Measurements from ENCODE around the gene ZNF773. TPM values are rescaled to one million over a fixed set of nuclear protein-coding genes. Genes with fewer than 3 reads are reported as not detected.
"Not testable (repeated sequence)": the region's sequence is repeated elsewhere in the genome, so short reads cannot be mapped to it uniquely, and the experiment has no call there.

ZNF773 gene
- 9.9 TPM for total RNA-seq

GRCh38 chr19:57499680-57500395, at the start of gene ZNF773:
TSS of gene ZNF773 (plus strand) at chr19:57499938. CDS start at chr19:57500081, 143 bp downstream.
- Histone ChIP-seq H3K27ac (ENCODE audit: low read depth, low read length) (peak within 1 kb of the TSS; percentile 82), H3K9ac (ENCODE audit: low read depth in 1 of 3, low read length in 3 of 3) (peak within 1 kb of the TSS; percentile 75 to 92 (median 91))

GRCh38 chr19:57452307-57452706, 47.4 kb upstream of the ZNF773 start:
- Histone ChIP-seq H3K9ac (ENCODE audit: low read depth in 1 of 3, low read length in 3 of 3) (no peak overlapping the region), H3K4me3 (ENCODE audit: low read length in 3 of 3) (no peak overlapping the region), H3K36me3 (ENCODE audit: control insufficient read depth in 3 of 3, insufficient read depth in 3 of 3, low read length in 3 of 3) (peaks cover 4 to 8% (median 6%) of the 10 kb centered on the region in 3 donors), H3K9me3 (ENCODE audit: control insufficient read depth in 3 of 3, low read length in 3 of 3) (peaks cover 0 to 6% (median 2%) of the 10 kb centered on the region in 3 donors), H3K27ac (ENCODE audit: low read depth, low read length) (no peak overlapping the region), H3K27me3 (ENCODE audit: control insufficient read depth in 3 of 3, insufficient read depth in 3 of 3, low read length in 3 of 3) (no peaks in the 10 kb centered on the region), H3K4me1 (ENCODE audit: control insufficient read depth in 3 of 3, insufficient read depth in 3 of 3, low read length in 3 of 3) (no peaks in the 10 kb centered on the region)

More at GRCh38 chr19:57499680-57500395, at the start of gene ZNF773:
- not testable (repeated sequence) for H3K4me1 ChIP-seq (ENCODE audit: control insufficient read depth in 3 of 3, insufficient read depth in 3 of 3, low read length in 3 of 3); H3K27me3 ChIP-seq (ENCODE audit: control insufficient read depth in 3 of 3, insufficient read depth in 3 of 3, low read length in 3 of 3)
- Histone ChIP-seq H3K9me3 (ENCODE audit: control insufficient read depth in 3 of 3, low read length in 3 of 3) (peaks cover 0 to 13% (median 0%) of the 10 kb centered on the region in 3 donors), H3K36me3 (ENCODE audit: control insufficient read depth in 3 of 3, insufficient read depth in 3 of 3, low read length in 3 of 3) (peaks cover 8 to 15% (median 14%) of the 10 kb centered on the region in 3 donors), H3K4me3 (ENCODE audit: low read length in 3 of 3) (peak within 1 kb of the TSS; percentile 65 to 90 (median 88))

- H3K27me3 ChIP-seq (ENCODE audit: control insufficient read depth in 3 of 3, insufficient read depth in 3 of 3, low read length in 3 of 3), result no peaks in the 10 kb centered on the region
- peak overlapping the region; percentile 57 for H3K27ac ChIP-seq (ENCODE audit: low read depth, low read length)
- peaks cover 0 to 10% (median 4%) of the 10 kb centered on the region in 3 donors for H3K36me3 ChIP-seq (ENCODE audit: control insufficient read depth in 3 of 3, insufficient read depth in 3 of 3, low read length in 3 of 3)
- H3K4me1 ChIP-seq (ENCODE audit: control insufficient read depth in 3 of 3, insufficient read depth in 3 of 3, low read length in 3 of 3), result peaks cover 5 to 18% (median 13%) of the 10 kb centered on the region in 3 donors
- H3K9ac ChIP-seq (ENCODE audit: low read depth in 1 of 3, low read length in 3 of 3), result peak overlapping the region in 1 of 3 donors; percentile 34
- peaks cover 5 to 45% (median 9%) of the 10 kb centered on the region in 3 donors for H3K9me3 ChIP-seq (ENCODE audit: control insufficient read depth in 3 of 3, low read length in 3 of 3)
- peak overlapping the region; percentile 33 to 50 (median 46) for H3K4me3 ChIP-seq (ENCODE audit: low read length in 3 of 3)
Measured at GRCh38 chr19:57465680-57466381, 33.9 kb upstream of the ZNF773 start.

GRCh38 chr19:57466489-57466888, 33.2 kb upstream of the ZNF773 start:
- peaks cover 7 to 48% (median 10%) of the 10 kb centered on the region in 3 donors for H3K9me3 ChIP-seq (ENCODE audit: control insufficient read depth in 3 of 3, low read length in 3 of 3)
- H3K4me1 ChIP-seq (ENCODE audit: control insufficient read depth in 3 of 3, insufficient read depth in 3 of 3, low read length in 3 of 3), result peaks cover 5 to 18% (median 13%) of the 10 kb centered on the region in 3 donors
- H3K27me3 ChIP-seq (ENCODE audit: control insufficient read depth in 3 of 3, insufficient read depth in 3 of 3, low read length in 3 of 3), result no peaks in the 10 kb centered on the region
- H3K4me3 ChIP-seq (ENCODE audit: low read length in 3 of 3), result peak overlapping the region; percentile 33 to 57 (median 50)
- H3K9ac ChIP-seq (ENCODE audit: low read depth in 1 of 3, low read length in 3 of 3), result peak overlapping the region in 1 of 3 donors; percentile 34
- peaks cover 0 to 10% (median 6%) of the 10 kb centered on the region in 3 donors for H3K36me3 ChIP-seq (ENCODE audit: control insufficient read depth in 3 of 3, insufficient read depth in 3 of 3, low read length in 3 of 3)
- H3K27ac ChIP-seq (ENCODE audit: low read depth, low read length), result peak overlapping the region; percentile 57

GRCh38 chr19:57473646-57474045, 26.1 kb upstream of the ZNF773 start:
- no peak overlapping the region for H3K27ac ChIP-seq (ENCODE audit: low read depth, low read length)
- H3K4me1 ChIP-seq (ENCODE audit: control insufficient read depth in 3 of 3, insufficient read depth in 3 of 3, low read length in 3 of 3), result peaks cover 9 to 21% (median 10%) of the 10 kb centered on the region in 3 donors
- H3K27me3 ChIP-seq (ENCODE audit: control insufficient read depth in 3 of 3, insufficient read depth in 3 of 3, low read length in 3 of 3), result no peaks in the 10 kb centered on the region
- H3K4me3 ChIP-seq (ENCODE audit: low read length in 3 of 3), result peak overlapping the region in 2 of 3 donors; percentile 8 to 48
- peaks cover 42 to 47% (median 46%) of the 10 kb centered on the region in 3 donors for H3K36me3 ChIP-seq (ENCODE audit: control insufficient read depth in 3 of 3, insufficient read depth in 3 of 3, low read length in 3 of 3)
- peaks cover 36 to 72% (median 36%) of the 10 kb centered on the region in 3 donors for H3K9me3 ChIP-seq (ENCODE audit: control insufficient read depth in 3 of 3, low read length in 3 of 3)
- H3K9ac ChIP-seq (ENCODE audit: low read depth in 1 of 3, low read length in 3 of 3), result no peak overlapping the region

GRCh38 chr19:57477191-57478008, 22.3 kb upstream of the ZNF773 start, which contains the start of gene ZNF772:
TSS of gene ZNF772 (minus strand) at chr19:57477566. CDS start at chr19:57477309, 257 bp downstream.
- peak within 1 kb of the TSS; percentile 89 to 94 (median 93) for H3K9ac ChIP-seq (ENCODE audit: low read depth in 1 of 3, low read length in 3 of 3)
- peaks cover 9 to 21% (median 10%) of the 10 kb centered on the region in 3 donors for H3K4me1 ChIP-seq (ENCODE audit: control insufficient read depth in 3 of 3, insufficient read depth in 3 of 3, low read length in 3 of 3)
- peaks cover 28 to 44% (median 31%) of the 10 kb centered on the region in 3 donors for H3K9me3 ChIP-seq (ENCODE audit: control insufficient read depth in 3 of 3, low read length in 3 of 3)
- no peaks in the 10 kb centered on the region for H3K27me3 ChIP-seq (ENCODE audit: control insufficient read depth in 3 of 3, insufficient read depth in 3 of 3, low read length in 3 of 3)
- peak within 1 kb of the TSS; percentile 72 for H3K27ac ChIP-seq (ENCODE audit: low read depth, low read length)
- peak within 1 kb of the TSS; percentile 93 to 97 (median 95) for H3K4me3 ChIP-seq (ENCODE audit: low read length in 3 of 3)
- peaks cover 37 to 43% (median 41%) of the 10 kb centered on the region in 3 donors for H3K36me3 ChIP-seq (ENCODE audit: control insufficient read depth in 3 of 3, insufficient read depth in 3 of 3, low read length in 3 of 3)

GRCh38 chr19:57487477-57488298, 12.1 kb upstream of the ZNF773 start, which contains the start of gene ZNF419:
TSS of gene ZNF419 (plus strand) at chr19:57487750. CDS start at chr19:57487951, 201 bp downstream.
- peak within 1 kb of the TSS; percentile 30 for H3K27ac ChIP-seq (ENCODE audit: low read depth, low read length)
- not testable (repeated sequence) for H3K4me1 ChIP-seq (ENCODE audit: control insufficient read depth in 3 of 3, insufficient read depth in 3 of 3, low read length in 3 of 3); H3K9me3 ChIP-seq (ENCODE audit: control insufficient read depth in 3 of 3, low read length in 3 of 3); H3K27me3 ChIP-seq (ENCODE audit: control insufficient read depth in 3 of 3, insufficient read depth in 3 of 3, low read length in 3 of 3)
- peaks cover 15 to 21% (median 20%) of the 10 kb centered on the region in 3 donors for H3K36me3 ChIP-seq (ENCODE audit: control insufficient read depth in 3 of 3, insufficient read depth in 3 of 3, low read length in 3 of 3)
- H3K9ac ChIP-seq (ENCODE audit: low read depth in 1 of 3, low read length in 3 of 3), result peak within 1 kb of the TSS; percentile 89 to 95 (median 90)
- peak within 1 kb of the TSS; percentile 89 to 99 (median 98) for H3K4me3 ChIP-seq (ENCODE audit: low read length in 3 of 3)

GRCh38 chr19:57488299-57488644, 11.5 kb upstream of the ZNF773 start:
- peak overlapping the region in 1 of 3 donors; percentile 26 for H3K9ac ChIP-seq (ENCODE audit: low read depth in 1 of 3, low read length in 3 of 3)

GRCh38 chr19:57499332-57499679, 432 bp upstream of the ZNF773 start:
- H3K27me3 ChIP-seq (ENCODE audit: control insufficient read depth in 3 of 3, insufficient read depth in 3 of 3, low read length in 3 of 3); H3K27ac ChIP-seq (ENCODE audit: low read depth, low read length); H3K9ac ChIP-seq (ENCODE audit: low read depth in 1 of 3, low read length in 3 of 3); H3K4me1 ChIP-seq (ENCODE audit: control insufficient read depth in 3 of 3, insufficient read depth in 3 of 3, low read length in 3 of 3): not testable (repeated sequence)
- peaks cover 0 to 11% (median 0%) of the 10 kb centered on the region in 3 donors for H3K9me3 ChIP-seq (ENCODE audit: control insufficient read depth in 3 of 3, low read length in 3 of 3)
- H3K4me3 ChIP-seq (ENCODE audit: low read length in 3 of 3), result peak overlapping the region in 2 of 3 donors; percentile 88 to 90
- peaks cover 6 to 16% (median 12%) of the 10 kb centered on the region in 3 donors for H3K36me3 ChIP-seq (ENCODE audit: control insufficient read depth in 3 of 3, insufficient read depth in 3 of 3, low read length in 3 of 3)

More at GRCh38 chr19:57488299-57488644, 11.5 kb upstream of the ZNF773 start:
- H3K27me3 ChIP-seq (ENCODE audit: control insufficient read depth in 3 of 3, insufficient read depth in 3 of 3, low read length in 3 of 3); H3K4me1 ChIP-seq (ENCODE audit: control insufficient read depth in 3 of 3, insufficient read depth in 3 of 3, low read length in 3 of 3); H3K27ac ChIP-seq (ENCODE audit: low read depth, low read length); H3K9me3 ChIP-seq (ENCODE audit: control insufficient read depth in 3 of 3, low read length in 3 of 3): not testable (repeated sequence)
- H3K4me3 ChIP-seq (ENCODE audit: low read length in 3 of 3), result peak overlapping the region; percentile 21 to 42 (median 38)
- peaks cover 19 to 27% (median 25%) of the 10 kb centered on the region in 3 donors for H3K36me3 ChIP-seq (ENCODE audit: control insufficient read depth in 3 of 3, insufficient read depth in 3 of 3, low read length in 3 of 3)

Data from skeletal muscle tissue (tissue), 4 donors.